ENCODE data around the gene RBM43.

DNA sequence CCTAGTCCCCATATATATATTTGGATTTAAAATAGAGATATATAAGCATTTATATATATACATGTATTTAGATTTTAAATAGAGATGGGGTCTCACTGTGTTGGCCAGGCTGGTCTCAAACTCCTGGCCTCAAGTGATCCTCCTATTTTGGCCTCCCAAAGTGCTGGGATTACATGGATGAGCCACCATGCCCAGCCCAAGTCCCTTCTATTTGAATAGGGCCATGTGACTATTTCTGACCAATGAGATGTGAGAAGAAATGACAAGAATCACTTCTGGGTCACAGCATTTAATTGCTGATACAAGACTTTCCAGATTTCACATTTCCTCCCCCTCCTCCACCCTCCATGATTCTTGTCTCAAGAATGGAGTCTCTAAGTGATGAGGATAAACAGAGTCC, 6.4 kb upstream of the RBM43 start:
- TF ChIP-seq, protein P1, sequence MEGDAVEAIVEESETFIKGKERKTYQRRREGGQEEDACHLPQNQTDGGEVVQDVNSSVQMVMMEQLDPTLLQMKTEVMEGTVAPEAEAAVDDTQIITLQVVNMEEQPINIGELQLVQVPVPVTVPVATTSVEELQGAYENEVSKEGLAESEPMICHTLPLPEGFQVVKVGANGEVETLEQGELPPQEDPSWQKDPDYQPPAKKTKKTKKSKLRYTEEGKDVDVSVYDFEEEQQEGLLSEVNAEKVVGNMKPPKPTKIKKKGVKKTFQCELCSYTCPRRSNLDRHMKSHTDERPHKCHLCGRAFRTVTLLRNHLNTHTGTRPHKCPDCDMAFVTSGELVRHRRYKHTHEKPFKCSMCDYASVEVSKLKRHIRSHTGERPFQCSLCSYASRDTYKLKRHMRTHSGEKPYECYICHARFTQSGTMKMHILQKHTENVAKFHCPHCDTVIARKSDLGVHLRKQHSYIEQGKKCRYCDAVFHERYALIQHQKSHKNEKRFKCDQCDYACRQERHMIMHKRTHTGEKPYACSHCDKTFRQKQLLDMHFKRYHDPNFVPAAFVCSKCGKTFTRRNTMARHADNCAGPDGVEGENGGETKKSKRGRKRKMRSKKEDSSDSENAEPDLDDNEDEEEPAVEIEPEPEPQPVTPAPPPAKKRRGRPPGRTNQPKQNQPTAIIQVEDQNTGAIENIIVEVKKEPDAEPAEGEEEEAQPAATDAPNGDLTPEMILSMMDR (IDR thresholded peaks at IDR 0.05): no peak
- TF ChIP-seq RFX5 (IDR thresholded peaks at IDR 0.05; ENCODE audit: low read length) (no peak), POLR2AphosphoS5 (IDR thresholded peaks at IDR 0.05; ENCODE audit: low read depth, low read length) (no peak), TAF1 (IDR thresholded peaks at IDR 0.05; ENCODE audit: borderline replicate concordance, low read depth, low read length) (no peak), YY1 (IDR thresholded peaks at IDR 0.05; ENCODE audit: low read depth) (no peak), MXI1 (IDR thresholded peaks at IDR 0.05; ENCODE audit: low read depth, low read length) (no peak), JUND (IDR thresholded peaks at IDR 0.05) (no peak), EP300 (IDR thresholded peaks at IDR 0.05; ENCODE audit: borderline replicate concordance in 1 of 2, low read depth in 1 of 2, low read length in 1 of 2) (no peak)
- TF ChIP-seq, protein P2, sequence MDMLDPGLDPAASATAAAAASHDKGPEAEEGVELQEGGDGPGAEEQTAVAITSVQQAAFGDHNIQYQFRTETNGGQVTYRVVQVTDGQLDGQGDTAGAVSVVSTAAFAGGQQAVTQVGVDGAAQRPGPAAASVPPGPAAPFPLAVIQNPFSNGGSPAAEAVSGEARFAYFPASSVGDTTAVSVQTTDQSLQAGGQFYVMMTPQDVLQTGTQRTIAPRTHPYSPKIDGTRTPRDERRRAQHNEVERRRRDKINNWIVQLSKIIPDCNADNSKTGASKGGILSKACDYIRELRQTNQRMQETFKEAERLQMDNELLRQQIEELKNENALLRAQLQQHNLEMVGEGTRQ (IDR thresholded peaks at IDR 0.05; ENCODE audit: borderline replicate concordance, low read depth, low read length): no peak
- TF ChIP-seq, protein P3, sequence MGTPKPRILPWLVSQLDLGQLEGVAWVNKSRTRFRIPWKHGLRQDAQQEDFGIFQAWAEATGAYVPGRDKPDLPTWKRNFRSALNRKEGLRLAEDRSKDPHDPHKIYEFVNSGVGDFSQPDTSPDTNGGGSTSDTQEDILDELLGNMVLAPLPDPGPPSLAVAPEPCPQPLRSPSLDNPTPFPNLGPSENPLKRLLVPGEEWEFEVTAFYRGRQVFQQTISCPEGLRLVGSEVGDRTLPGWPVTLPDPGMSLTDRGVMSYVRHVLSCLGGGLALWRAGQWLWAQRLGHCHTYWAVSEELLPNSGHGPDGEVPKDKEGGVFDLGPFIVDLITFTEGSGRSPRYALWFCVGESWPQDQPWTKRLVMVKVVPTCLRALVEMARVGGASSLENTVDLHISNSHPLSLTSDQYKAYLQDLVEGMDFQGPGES (IDR thresholded peaks at IDR 0.05; ENCODE audit: low read depth, low read length): no peak
- TF ChIP-seq, protein P4, sequence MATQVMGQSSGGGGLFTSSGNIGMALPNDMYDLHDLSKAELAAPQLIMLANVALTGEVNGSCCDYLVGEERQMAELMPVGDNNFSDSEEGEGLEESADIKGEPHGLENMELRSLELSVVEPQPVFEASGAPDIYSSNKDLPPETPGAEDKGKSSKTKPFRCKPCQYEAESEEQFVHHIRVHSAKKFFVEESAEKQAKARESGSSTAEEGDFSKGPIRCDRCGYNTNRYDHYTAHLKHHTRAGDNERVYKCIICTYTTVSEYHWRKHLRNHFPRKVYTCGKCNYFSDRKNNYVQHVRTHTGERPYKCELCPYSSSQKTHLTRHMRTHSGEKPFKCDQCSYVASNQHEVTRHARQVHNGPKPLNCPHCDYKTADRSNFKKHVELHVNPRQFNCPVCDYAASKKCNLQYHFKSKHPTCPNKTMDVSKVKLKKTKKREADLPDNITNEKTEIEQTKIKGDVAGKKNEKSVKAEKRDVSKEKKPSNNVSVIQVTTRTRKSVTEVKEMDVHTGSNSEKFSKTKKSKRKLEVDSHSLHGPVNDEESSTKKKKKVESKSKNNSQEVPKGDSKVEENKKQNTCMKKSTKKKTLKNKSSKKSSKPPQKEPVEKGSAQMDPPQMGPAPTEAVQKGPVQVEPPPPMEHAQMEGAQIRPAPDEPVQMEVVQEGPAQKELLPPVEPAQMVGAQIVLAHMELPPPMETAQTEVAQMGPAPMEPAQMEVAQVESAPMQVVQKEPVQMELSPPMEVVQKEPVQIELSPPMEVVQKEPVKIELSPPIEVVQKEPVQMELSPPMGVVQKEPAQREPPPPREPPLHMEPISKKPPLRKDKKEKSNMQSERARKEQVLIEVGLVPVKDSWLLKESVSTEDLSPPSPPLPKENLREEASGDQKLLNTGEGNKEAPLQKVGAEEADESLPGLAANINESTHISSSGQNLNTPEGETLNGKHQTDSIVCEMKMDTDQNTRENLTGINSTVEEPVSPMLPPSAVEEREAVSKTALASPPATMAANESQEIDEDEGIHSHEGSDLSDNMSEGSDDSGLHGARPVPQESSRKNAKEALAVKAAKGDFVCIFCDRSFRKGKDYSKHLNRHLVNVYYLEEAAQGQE (IDR thresholded peaks at IDR 0.05; ENCODE audit: low read depth, low read length): no peak
- TF ChIP-seq, protein P5, sequence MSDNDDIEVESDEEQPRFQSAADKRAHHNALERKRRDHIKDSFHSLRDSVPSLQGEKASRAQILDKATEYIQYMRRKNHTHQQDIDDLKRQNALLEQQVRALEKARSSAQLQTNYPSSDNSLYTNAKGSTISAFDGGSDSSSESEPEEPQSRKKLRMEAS (IDR thresholded peaks at IDR 0.05; ENCODE audit: low read depth): no peak
